GM23248 (cell line): ENCODE data around the gene RALBP1. TPM values are rescaled to one million over a fixed set of nuclear protein-coding genes. Genes with fewer than 3 reads are reported as not detected.
A peak's percentile ranks its signal among the peaks of the same experiment; 100 is the strongest.
"Not testable (repeated sequence)": the region's sequence is repeated elsewhere in the genome, so short reads cannot be mapped to it uniquely, and the experiment has no call there.

Source experiments
- DNase-seq: peaks from one replicate; pipeline ENCODE4 v3.0.0-alpha.2; 2015
- H2AFZ ChIP-seq: fragments of 200-600 bp; sonication (generic); 2 replicates; pipeline ENCODE4 v1.6.1; 2016; ENCODE audit warnings: antibody characterized with exemption
- H3F3A ChIP-seq: fragments of 200-600 bp; sonication (generic); 2 replicates; pipeline ENCODE4 v1.6.1; 2016; ENCODE audit warnings: mild to moderate bottlenecking, antibody characterized with exemption, mixed run types; ENCODE audit not compliant: insufficient read depth
- H3K27ac ChIP-seq: fragments of 200-600 bp; sonication (generic); 2 replicates; pipeline ENCODE4 v1.5.1; 2016; ENCODE audit warnings: mild to moderate bottlenecking
- H3K27me3 ChIP-seq: fragments of 200-600 bp; sonication (generic); replicated peaks from 2 replicates; pipeline ENCODE4 v1.6.1; 2016; ENCODE audit warnings: mild to moderate bottlenecking; ENCODE audit not compliant: insufficient read depth
- H3K36me3 ChIP-seq: fragments of 200-600 bp; sonication (generic); 2 replicates; pipeline ENCODE4 v1.6.1; 2016; ENCODE audit warnings: low read depth, mild to moderate bottlenecking
- H3K4me1 ChIP-seq: fragments of 200-600 bp; sonication (generic); 2 replicates; pipeline ENCODE4 v1.6.1; 2016; ENCODE audit warnings: mild to moderate bottlenecking; ENCODE audit not compliant: insufficient read depth
- H3K4me2 ChIP-seq: fragments of 200-600 bp; sonication (generic); one replicate; pipeline ENCODE4 v1.6.1; 2016; ENCODE audit warnings: mild to moderate bottlenecking; ENCODE audit not compliant: unreplicated experiment
- H3K4me3 ChIP-seq: fragments of 200-600 bp; sonication (generic); 2 replicates; pipeline ENCODE4 v1.5.1; 2016; ENCODE audit warnings: mild to moderate bottlenecking
- H3K79me2 ChIP-seq: fragments of 200-600 bp; sonication (generic); 2 replicates; pipeline ENCODE4 v1.6.1; 2016; ENCODE audit warnings: mild to moderate bottlenecking; ENCODE audit not compliant: insufficient read depth
- H3K9ac ChIP-seq: fragments of 200-600 bp; sonication (generic); 2 replicates; pipeline ENCODE4 v1.6.1; 2016; ENCODE audit warnings: mild to moderate bottlenecking
- H3K9me2 ChIP-seq: fragments of 200-600 bp; sonication (generic); 2 replicates; pipeline ENCODE4 v1.6.1; 2016; ENCODE audit warnings: mixed run types, mild to moderate bottlenecking, moderate library complexity; ENCODE audit not compliant: insufficient read depth
- H3K9me3 ChIP-seq: fragments of 200-600 bp; sonication (generic); one replicate; pipeline ENCODE4 v1.6.1; 2017; ENCODE audit warnings: low read depth
- H4K20me1 ChIP-seq: fragments of 200-600 bp; sonication (generic); 2 replicates; pipeline ENCODE4 v1.6.0; 2016; ENCODE audit not compliant: insufficient read depth
- EZH2 ChIP-seq: fragments of 200-600 bp; sonication (generic); IDR thresholded peaks from 2 replicates; pipeline ENCODE4 v1.6.1; 2018; ENCODE audit warnings: antibody characterized with exemption, mild to moderate bottlenecking; ENCODE audit not compliant: insufficient read depth, poor library complexity, severe bottlenecking
- EZH2phosphoT487 ChIP-seq: fragments of 200-600 bp; sonication (generic); IDR thresholded peaks from 2 replicates; pipeline ENCODE4 v1.6.1; 2018; ENCODE audit warnings: antibody characterized with exemption, moderate library complexity, mild to moderate bottlenecking, low read depth; ENCODE audit not compliant: insufficient read depth
- WGBS, 2 experiments: methylation state at CpG; one replicate each; pipeline ENCODE4 v1.1.6; 2015 to 2017; ENCODE audit warnings: low lambda C conversion rate in 2 of 2, low coverage in 1 of 2; ENCODE audit errors: missing lambda C conversion rate in 2 of 2; 5-methylcytosine and 5-hydroxymethylcytosine counted together
- in situ Hi-C: fragments of 300-500 bp; cut with MboI; formaldehyde crosslinking; loops from 2 replicates; pipeline ENCODE4 v1.15.0; 2020
- polyA plus RNA-seq: library from polyadenylated mRNA; unstranded; fragments of >200 nt; fragmentation: Nextera tagmentation; extraction: Ambion mirVana; gene quantifications from 2 replicates; pipeline ENCODE4 v1.2.1, GENCODE V29; 2016
- total RNA-seq: library from RNA; depleted of rRNA; stranded (reverse); fragments of >200 nt; shearing (Covaris generic); gene quantifications from 2 replicates; pipeline ENCODE4 v1.2.3, GENCODE V29; 2014

RALBP1 gene
- total and polyA plus RNA-seq, 2 experiments from 2014 or later: 44.7 to 83.9 TPM

DNA sequence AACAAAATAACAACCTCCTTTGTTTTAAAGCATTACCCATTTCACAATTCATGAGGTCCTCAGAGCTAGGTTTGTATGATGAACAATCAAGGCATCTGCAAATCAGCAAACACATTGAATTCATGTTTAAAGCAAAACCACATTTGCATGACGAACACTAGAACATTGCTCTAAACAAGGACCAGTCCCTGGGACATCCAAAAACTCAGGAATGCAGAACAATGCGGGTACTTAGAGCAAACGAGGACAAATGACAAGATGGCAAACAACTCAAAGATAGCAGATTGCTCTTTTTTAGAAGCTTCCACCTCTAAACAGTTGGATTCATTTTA is 45.7 kb upstream of the RALBP1 start:
- H3K9me2 ChIP-seq: peaks cover 3% of the 10 kb centered on the region; the same call in 1 of the 2 replicates
- DNase-seq: peak; percentile 65
- H2AFZ ChIP-seq: no peak overlapping the region
- no peaks in the 10 kb centered on the region for H3K9me3 ChIP-seq
- H4K20me1 ChIP-seq: no peaks in the 10 kb centered on the region
- no peak overlapping the region for H3K4me3 ChIP-seq
- H3K36me3 ChIP-seq: no peaks in the 10 kb centered on the region
- in situ Hi-C loops: no loop called here
- no peaks in the 10 kb centered on the region for H3K27me3 ChIP-seq
- WGBS, 2 experiments: 2 to 9% methylated on average over 3 of the region's 3 CpGs
- peaks cover 12% of the 10 kb centered on the region; the same call in 1 of the 2 replicates for H3F3A ChIP-seq
- H3K4me1 ChIP-seq: peaks cover 12% of the 10 kb centered on the region
- peak overlapping the region; percentile 5 for H3K4me2 ChIP-seq
- H3K79me2 ChIP-seq: no peaks in the 10 kb centered on the region
- H3K27ac ChIP-seq: peak overlapping the region; percentile 14
- TF ChIP-seq EZH2 (no peak), EZH2phosphoT487 (no peak)
- no peak overlapping the region for H3K9ac ChIP-seq

DNA sequence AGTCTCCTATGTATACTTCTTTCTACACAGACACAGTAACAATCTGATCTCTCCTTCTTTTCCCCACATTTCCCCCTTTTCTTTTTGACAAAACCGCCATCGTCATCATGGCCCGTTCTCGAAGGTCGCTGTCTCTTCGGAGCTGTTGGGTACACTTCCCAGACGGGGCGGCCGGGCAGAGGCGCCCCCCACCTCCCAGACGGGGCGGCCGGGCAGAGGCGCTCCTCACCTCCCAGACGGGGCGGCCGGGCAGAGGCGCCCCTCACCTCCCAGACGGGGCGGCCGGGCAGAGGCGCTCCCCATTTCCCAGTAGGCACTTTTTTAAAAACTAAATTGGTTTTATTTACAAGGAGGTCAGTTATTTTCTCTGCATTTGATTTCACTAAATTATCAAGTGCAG is 45.0 kb upstream of the RALBP1 start:
- H3K36me3 ChIP-seq, H4K20me1 ChIP-seq, H3K79me2 ChIP-seq, H3K9ac ChIP-seq, H3K9me3 ChIP-seq, H2AFZ ChIP-seq, H3K4me3 ChIP-seq, DNase-seq, H3K27ac ChIP-seq, H3K27me3 ChIP-seq, in situ Hi-C loops, H3K9me2 ChIP-seq, H3K4me2 ChIP-seq: not testable (repeated sequence)
- 88 to 91% methylated on average over 15 to 22 of the region's 22 CpGs for WGBS, 2 experiments
- Histone ChIP-seq H3F3A (peaks cover 12% of the 10 kb centered on the region; the same call in 1 of the 2 replicates), H3K4me1 (peaks cover 12% of the 10 kb centered on the region)

- Histone ChIP-seq H3K9me3 (no peaks in the 10 kb centered on the region), H3F3A (peaks cover 12% of the 10 kb centered on the region; the same call in 1 of the 2 replicates), H4K20me1 (no peaks in the 10 kb centered on the region), H3K36me3 (no peaks in the 10 kb centered on the region), H3K79me2 (no peaks in the 10 kb centered on the region), H3K4me3 (no peak overlapping the region), H2AFZ (no peak overlapping the region), H3K4me2 (no peak overlapping the region), H3K9me2 (peaks cover 3% of the 10 kb centered on the region; the same call in 1 of the 2 replicates), H3K9ac (no peak overlapping the region), H3K27ac (no peak overlapping the region), H3K27me3 (no peaks in the 10 kb centered on the region), H3K4me1 (peaks cover 12% of the 10 kb centered on the region)
- in situ Hi-C loops: no loop called here
- TF ChIP-seq EZH2phosphoT487 (no peak), EZH2 (no peak)
- no peak for DNase-seq
- 90 to 94% methylated on average over 6 of the region's 6 CpGs for WGBS, 2 experiments
Observed at GRCh38 chr18:9431296-9431695, 44.0 kb upstream of the RALBP1 start.

DNA sequence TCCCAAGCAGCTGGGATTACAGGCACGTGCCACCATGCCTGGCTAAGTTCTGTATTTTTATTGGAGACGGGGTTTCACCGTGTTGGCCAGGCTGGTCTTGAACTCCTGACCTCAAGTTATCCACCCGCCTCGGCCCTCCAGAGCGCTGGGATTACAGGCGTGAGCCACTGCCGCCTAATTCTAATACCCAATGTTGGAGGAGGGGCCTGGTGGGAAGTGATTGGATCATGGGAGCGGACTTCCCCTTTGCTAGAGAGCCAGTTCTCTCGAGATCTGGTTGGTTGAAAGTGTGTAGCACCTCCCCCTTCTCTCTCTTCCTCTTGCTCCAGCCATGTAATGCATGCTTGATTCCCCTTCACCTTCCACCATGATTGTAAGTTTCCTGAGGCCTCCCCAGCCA is 42.2 kb upstream of the RALBP1 start:
- H3K4me2 ChIP-seq, H3K27ac ChIP-seq, H3K9me3 ChIP-seq, H4K20me1 ChIP-seq, H3K36me3 ChIP-seq, in situ Hi-C loops, H3K27me3 ChIP-seq, H3K9ac ChIP-seq, H3K79me2 ChIP-seq, DNase-seq, H3K9me2 ChIP-seq, H3K4me3 ChIP-seq: not testable (repeated sequence)
- peak overlapping the region; percentile 53; the same call in 1 of the 2 replicates for H2AFZ ChIP-seq
- 92 to 93% methylated on average over 9 to 10 of the region's 10 CpGs for WGBS, 2 experiments
- H3F3A ChIP-seq: peaks cover 22% of the 10 kb centered on the region; the same call in 1 of the 2 replicates
- peaks cover 21% of the 10 kb centered on the region for H3K4me1 ChIP-seq

DNA sequence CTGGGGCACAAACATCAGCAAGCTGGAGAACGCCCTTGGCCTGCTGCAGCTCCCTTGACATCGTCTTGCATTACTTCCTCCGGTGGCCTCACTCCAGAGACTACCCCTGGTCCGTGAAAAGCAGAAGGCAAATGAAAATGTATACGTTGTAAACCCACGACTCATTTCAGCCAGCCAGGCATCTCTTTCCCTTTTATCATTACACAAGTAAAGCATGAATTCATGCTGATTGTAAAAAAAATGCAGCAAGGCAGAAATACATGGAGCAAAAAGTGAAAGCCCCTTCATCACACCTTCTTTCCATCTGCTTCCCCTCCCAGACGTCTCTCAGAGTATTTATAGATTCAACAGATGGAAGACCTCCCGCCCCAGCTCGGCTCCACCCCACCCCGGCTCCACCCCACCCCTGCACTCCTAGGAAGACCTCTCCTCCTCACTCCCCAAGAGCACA is 41.6 kb upstream of the RALBP1 start:
- DNase-seq: no peak
- Histone ChIP-seq H3K9ac (no peak overlapping the region), H3K27me3 (no peaks in the 10 kb centered on the region), H3K4me3 (no peak overlapping the region), H2AFZ (peak overlapping the region; percentile 53; the same call in 1 of the 2 replicates), H3K4me1 (peaks cover 20% of the 10 kb centered on the region), H3K4me2 (no peak overlapping the region), H3F3A (peaks cover 21% of the 10 kb centered on the region; the same call in 1 of the 2 replicates), H3K27ac (no peak overlapping the region), H4K20me1 (no peaks in the 10 kb centered on the region), H3K9me3 (no peaks in the 10 kb centered on the region), H3K36me3 (no peaks in the 10 kb centered on the region), H3K9me2 (peaks cover under 1% of the 10 kb centered on the region; the same call in 1 of the 2 replicates), H3K79me2 (no peaks in the 10 kb centered on the region)
- in situ Hi-C loops: no loop called here
- TF ChIP-seq EZH2 (no peak), EZH2phosphoT487 (no peak)
- 12 to 18% methylated on average over 9 to 10 of the region's 10 CpGs for WGBS, 2 experiments
